Measurements from ENCODE around the gene ABLIM2. TPM values are rescaled to one million over a fixed set of nuclear protein-coding genes. Genes with fewer than 3 reads are reported as not detected.
A peak's percentile ranks its signal among the peaks of the same experiment; 100 is the strongest.

Gene ABLIM2
- total RNA-seq, 1 donor from 2014 or later = 7.5 TPM

- Mint-ChIP-seq H3K4me3 (ENCODE audit: unreplicated experiment) (no peak overlapping the region), H3K27ac (ENCODE audit: unreplicated experiment) (no peak overlapping the region), H3K27me3 (ENCODE audit: unreplicated experiment) (peaks cover 12% of the 10 kb centered on the region), H3K36me3 (ENCODE audit: unreplicated experiment) (peaks cover 4% of the 10 kb centered on the region), H3K9me3 (ENCODE audit: unreplicated experiment) (peaks cover 17% of the 10 kb centered on the region), H3K4me1 (ENCODE audit: low read depth, unreplicated experiment) (peaks cover 34% of the 10 kb centered on the region)
- TF ChIP-seq CTCF (IDR thresholded peaks at IDR 0.05; ENCODE audit: partially characterized antibody, unreplicated experiment) = no peak
- no peak for DNase-seq
These were observed 186.6 kb downstream of the ABLIM2 start for GRCh38 chr4:7971881-7972500.

GRCh38 chr4:7971159-7971631 lies 187.4 kb downstream of the ABLIM2 start:
- H3K36me3 Mint-ChIP-seq (ENCODE audit: unreplicated experiment) = peaks cover 4% of the 10 kb centered on the region
- no peak overlapping the region for H3K4me3 Mint-ChIP-seq (ENCODE audit: unreplicated experiment)
- H3K27ac Mint-ChIP-seq (ENCODE audit: unreplicated experiment) = no peak overlapping the region
- DNase-seq = no peak
- H3K27me3 Mint-ChIP-seq (ENCODE audit: unreplicated experiment) = peaks cover 12% of the 10 kb centered on the region
- H3K9me3 Mint-ChIP-seq (ENCODE audit: unreplicated experiment) = peaks cover 19% of the 10 kb centered on the region
- peaks cover 36% of the 10 kb centered on the region for H3K4me1 Mint-ChIP-seq (ENCODE audit: low read depth, unreplicated experiment)
- no peak for TF ChIP-seq CTCF (IDR thresholded peaks at IDR 0.05; ENCODE audit: partially characterized antibody, unreplicated experiment)

GRCh38 chr4:7970361-7970946 lies 188.2 kb downstream of the ABLIM2 start:
- Mint-ChIP-seq H3K4me3 (ENCODE audit: unreplicated experiment) (peak overlapping the region; percentile 45), H3K9me3 (ENCODE audit: unreplicated experiment) (peaks cover 19% of the 10 kb centered on the region), H3K27me3 (ENCODE audit: unreplicated experiment) (peaks cover 14% of the 10 kb centered on the region), H3K36me3 (ENCODE audit: unreplicated experiment) (peaks cover 4% of the 10 kb centered on the region), H3K4me1 (ENCODE audit: low read depth, unreplicated experiment) (peaks cover 40% of the 10 kb centered on the region), H3K27ac (ENCODE audit: unreplicated experiment) (peak overlapping the region; percentile 0)
- no peak for TF ChIP-seq CTCF (IDR thresholded peaks at IDR 0.05; ENCODE audit: partially characterized antibody, unreplicated experiment)
- DNase-seq = no peak

GRCh38 chr4:7968262-7968896 lies 190.2 kb downstream of the ABLIM2 start:
- Mint-ChIP-seq H3K4me3 (ENCODE audit: unreplicated experiment) (no peak overlapping the region), H3K27me3 (ENCODE audit: unreplicated experiment) (peaks cover 16% of the 10 kb centered on the region), H3K36me3 (ENCODE audit: unreplicated experiment) (peaks cover 4% of the 10 kb centered on the region), H3K9me3 (ENCODE audit: unreplicated experiment) (peaks cover 21% of the 10 kb centered on the region), H3K27ac (ENCODE audit: unreplicated experiment) (peak overlapping the region; percentile 38), H3K4me1 (ENCODE audit: low read depth, unreplicated experiment) (peaks cover 42% of the 10 kb centered on the region)
- no peak for DNase-seq
- no peak for TF ChIP-seq CTCF (IDR thresholded peaks at IDR 0.05; ENCODE audit: partially characterized antibody, unreplicated experiment)
